ENCODE results near the gene MAP7. TPM values are rescaled to one million over a fixed set of nuclear protein-coding genes. Genes with fewer than 3 reads are reported as not detected.
"Not testable (repeated sequence)": the region's sequence is repeated elsewhere in the genome, so short reads cannot be mapped to it uniquely, and the experiment has no call there.

MAP7 gene
- total RNA-seq, 1 experiment from 2014 or later = 1.0 TPM

DNA sequence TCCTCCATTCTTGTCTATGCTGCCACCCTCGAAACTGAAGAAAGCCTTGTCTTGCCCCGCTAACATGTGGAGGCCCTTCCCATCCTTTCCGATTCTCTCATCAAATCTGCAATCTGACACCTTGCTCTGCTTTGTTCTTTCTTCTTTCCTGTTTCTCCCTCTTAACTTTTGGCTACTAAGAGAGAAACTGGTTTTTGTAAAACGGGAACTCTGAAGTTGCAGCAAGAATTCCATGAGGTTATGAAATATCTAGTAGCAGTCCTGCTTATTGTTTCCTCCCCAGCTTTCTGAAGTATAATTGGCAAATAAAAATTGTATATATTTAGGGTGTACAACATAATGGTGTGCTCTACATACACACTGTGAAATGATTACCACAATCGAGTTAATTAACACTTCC lies 80.2 kb downstream of the MAP7 start:
- DNase-seq (ENCODE audit: low spot score) = no peak

DNA sequence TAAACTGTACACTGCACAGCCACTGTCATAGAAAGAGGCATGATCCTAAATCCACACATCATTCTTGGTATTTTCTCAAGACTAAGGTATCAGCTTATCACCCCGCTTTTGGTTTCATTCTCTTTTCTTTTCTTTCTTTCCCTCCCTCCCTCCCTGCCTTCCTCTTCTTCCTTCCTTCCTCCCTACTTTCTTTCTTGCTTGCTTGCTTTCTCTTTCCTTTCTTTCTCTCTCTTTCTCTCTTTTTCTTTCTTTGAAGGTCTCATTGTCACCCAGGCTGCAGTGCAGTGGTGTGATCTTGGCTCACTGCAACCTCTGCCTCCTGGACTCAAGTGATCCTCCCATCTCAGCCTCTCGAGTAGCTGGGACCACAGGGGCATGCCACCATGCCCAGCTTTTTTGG lies 81.1 kb downstream of the MAP7 start:
- no peak for DNase-seq (ENCODE audit: low spot score)

DNA sequence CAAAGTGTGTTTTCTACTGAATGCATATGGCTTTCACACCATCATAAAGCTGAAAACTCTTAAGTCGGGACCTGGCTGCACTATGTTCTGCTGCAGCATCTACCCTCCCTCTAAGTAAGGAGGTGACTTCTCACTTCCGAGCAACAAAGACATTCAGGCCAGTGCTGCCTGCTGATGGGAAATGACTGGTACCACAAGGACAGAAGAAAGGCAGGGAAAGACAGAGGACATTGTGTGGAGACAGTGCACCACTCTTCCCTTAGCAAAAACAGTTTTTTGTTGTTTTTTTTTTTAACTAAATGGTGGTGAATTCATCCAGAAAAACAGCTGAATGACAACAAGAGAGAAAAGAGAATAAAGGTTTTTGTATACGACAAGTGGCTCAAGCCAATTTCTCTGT lies 81.5 kb downstream of the MAP7 start:
- DNase-seq (ENCODE audit: low spot score) = no peak

DNA sequence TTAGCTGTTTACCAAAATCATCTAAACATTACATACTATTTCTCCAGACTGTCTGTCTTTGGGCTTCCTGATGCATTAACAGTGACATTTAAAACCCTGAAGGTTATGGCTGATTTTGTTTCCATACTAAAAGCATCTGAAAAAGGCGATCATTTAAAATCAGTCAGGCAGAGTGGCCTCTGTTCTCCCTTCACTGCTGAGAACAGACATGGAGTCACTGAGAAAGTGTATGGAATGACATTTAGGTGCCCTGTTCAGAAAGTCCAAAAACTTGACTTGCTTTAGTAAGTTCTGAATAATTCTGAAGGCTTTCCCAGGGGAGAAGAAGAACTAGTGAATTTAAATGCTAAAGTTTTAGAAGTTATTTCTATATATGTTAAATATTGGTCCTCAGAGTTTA lies 83.0 kb downstream of the MAP7 start:
- no peak for DNase-seq (ENCODE audit: low spot score)

DNA sequence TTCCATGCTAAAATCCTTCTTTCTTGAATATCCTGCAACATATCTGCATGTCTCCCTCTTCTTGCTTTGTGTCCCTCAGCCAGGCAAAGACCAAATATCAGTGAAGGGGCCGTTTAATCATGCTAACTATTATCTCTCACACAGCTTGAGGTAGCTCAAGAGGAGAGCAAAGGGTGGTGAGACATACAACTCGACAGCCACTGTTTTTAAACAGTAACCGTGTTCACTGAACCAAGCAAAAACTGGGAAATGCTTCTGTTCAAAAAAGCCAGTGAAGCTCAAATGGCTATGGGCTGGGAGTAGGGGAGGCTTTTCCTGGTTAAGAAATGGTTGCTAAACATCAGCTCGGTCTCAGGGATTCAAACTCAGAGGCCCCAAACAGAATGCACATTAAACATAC lies 83.4 kb downstream of the MAP7 start:
- no peak for DNase-seq (ENCODE audit: low spot score)

DNA sequence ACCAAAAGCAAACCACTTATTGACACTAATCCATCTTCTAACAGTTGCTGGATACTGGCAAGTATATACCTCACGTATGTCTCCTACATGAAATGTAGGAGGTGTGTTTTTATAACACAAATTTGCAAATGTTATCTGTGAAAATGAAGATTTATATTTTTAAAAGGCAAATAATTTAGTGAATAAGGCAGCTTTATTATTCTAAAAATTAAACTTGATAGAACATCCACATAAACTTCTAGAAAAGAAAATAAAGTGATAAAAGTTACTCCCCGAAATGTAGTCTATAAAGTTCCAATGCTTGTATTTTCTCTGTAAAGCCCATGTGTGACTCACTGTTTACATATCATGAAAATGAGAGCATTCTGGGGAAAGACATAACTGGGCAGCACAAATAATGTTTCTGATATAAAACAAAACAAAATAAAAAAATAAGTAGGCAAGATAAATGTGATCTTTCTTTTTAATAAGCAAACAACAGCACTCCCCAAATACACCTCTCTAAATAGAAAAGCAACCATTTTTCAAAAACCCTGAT lies 84.4 kb downstream of the MAP7 start:
- no peak for DNase-seq (ENCODE audit: low spot score)

DNA sequence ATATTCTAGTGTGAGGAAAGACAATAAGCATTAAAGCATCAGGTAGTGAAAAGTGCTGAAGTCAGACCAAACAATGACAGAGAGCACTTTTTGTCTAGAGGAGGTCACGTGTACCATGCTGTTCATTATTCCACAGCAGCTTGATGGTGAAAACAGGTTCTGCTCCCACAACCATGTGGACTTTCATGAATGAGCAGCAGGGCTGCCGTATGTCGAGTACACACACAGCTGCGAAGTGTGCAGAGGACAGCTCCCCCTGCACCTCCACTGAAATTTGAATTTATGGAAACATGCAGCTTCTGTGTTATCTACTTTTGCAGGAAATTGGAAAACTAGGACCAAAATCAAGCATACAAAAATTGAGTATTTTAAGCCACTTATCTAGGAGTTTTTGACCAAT lies 85.3 kb downstream of the MAP7 start:
- DNase-seq (ENCODE audit: low spot score) = no peak

DNA sequence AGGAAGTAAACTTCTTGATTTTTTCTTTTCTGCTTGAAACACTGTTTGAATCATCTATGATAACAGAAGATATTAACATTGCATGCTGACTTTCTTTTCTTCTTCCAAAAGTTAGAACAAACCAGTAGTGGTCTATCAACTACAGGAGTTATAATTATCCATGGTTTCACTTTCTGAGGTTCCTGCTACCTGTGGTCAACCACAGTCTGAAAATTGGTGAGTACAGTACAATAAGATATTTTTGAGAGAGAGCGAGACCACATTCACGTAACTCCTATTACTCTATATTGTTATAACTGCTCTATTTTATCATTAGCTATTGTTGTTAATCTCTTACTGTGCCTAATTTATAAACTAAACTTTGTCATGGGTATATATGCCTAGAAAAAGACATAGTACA lies 86.1 kb downstream of the MAP7 start:
- no peak for DNase-seq (ENCODE audit: low spot score)

DNA sequence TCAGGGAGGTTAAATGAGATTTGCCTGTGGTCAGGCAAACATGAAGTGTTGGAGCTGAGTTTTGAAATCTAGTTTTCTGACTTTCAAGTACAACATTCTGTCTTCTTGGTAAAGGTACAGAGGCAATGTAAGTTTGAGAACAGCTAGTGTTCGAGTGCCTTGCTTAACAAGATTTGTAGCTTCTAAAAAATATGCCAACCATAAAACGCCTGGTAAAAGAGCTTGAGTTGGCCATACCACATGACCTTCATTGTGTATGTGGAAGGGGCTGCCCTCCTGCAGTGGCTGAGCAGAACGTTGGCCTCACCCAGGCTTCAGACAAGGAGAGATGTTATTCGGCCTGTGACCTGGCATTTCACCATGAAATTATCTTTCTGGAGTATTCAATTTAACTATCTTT lies 86.5 kb downstream of the MAP7 start:
- no peak for DNase-seq (ENCODE audit: low spot score)

DNA sequence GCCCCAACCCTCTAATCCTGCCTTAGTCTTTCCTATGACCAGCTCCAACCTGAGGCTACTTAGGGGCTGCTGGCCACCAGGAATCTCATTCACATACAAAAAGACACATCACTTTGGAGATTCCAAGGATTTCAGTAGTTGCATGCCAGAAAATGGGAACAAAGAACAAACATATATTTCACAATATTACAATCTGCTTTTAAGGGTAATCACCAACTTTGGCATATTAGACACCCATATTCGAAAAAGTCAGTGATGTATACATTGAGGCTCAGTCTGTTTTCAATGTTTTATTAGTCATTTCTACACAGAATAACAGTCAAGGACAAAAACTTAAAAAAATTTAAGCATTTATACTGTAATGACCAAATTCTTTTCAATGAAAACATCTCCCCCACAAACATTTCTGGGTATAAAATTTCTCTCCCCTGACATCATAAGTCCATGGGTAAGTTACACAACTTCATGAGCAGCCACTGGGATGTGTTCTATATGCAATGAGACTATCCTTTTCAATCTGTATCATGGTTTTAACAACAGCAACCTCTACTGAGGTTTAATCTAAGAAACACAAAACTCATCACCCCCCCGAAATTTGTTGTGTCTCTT lies 103.5 kb downstream of the MAP7 start:
- no peak for DNase-seq (ENCODE audit: low spot score)

DNA sequence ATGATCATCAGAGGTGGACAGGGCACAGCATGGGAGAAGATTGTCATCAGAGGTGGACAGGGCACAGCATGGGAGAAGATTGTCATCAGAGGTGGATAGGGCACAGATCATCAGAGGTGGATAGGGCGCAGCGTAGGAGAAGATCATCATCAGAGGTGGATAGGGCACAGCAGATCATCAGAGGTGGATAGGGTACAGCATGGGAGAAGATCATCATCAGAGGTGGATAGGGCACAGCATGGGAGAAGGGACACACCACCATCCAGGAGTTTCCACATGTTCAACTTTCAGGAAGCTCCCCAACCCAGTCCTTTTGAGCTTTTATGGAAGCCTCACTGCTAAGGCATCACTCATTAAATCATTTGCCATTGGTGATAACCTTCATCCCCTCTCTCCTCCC lies 104.1 kb downstream of the MAP7 start:
- no peak for DNase-seq (ENCODE audit: low spot score)

DNA sequence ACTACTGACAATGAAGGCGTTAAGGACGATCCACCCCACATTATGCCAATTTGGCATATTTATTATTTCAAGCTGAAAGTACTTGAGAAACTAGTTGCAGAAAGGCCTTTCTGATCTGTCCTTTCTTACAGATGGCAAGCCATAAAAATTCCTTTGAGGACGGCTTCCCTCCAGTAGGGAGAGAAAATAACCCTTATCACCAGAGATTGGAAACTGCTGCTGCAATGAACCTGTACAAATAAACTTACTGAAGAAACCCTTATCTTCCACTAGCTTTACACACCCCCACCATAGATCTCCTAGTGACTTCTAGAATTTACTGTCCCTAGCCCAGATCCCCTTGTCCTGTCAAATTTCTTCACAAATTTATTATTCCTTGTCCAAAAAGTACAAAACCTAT lies 105.2 kb downstream of the MAP7 start:
- DNase-seq (ENCODE audit: low spot score) = no peak

DNA sequence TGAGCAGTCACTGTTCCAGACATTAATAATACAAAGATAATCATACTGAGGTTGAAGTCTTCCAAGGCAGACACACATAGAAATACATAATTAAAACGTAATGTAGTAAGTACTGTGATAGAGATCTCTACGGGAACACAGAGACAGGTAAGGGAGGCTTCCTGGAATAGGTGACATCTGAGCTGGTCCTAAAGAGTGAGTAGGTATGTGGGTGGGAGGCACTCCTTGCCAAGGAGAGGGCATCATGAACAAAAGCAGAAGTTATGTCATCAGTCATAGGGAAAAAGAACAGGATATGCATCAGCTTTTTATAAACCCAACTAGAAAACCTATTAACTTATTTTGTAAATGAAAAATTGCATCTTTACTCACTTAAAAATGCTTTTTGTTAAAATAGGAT lies 110.0 kb downstream of the MAP7 start:
- DNase-seq (ENCODE audit: low spot score) = no peak

DNA sequence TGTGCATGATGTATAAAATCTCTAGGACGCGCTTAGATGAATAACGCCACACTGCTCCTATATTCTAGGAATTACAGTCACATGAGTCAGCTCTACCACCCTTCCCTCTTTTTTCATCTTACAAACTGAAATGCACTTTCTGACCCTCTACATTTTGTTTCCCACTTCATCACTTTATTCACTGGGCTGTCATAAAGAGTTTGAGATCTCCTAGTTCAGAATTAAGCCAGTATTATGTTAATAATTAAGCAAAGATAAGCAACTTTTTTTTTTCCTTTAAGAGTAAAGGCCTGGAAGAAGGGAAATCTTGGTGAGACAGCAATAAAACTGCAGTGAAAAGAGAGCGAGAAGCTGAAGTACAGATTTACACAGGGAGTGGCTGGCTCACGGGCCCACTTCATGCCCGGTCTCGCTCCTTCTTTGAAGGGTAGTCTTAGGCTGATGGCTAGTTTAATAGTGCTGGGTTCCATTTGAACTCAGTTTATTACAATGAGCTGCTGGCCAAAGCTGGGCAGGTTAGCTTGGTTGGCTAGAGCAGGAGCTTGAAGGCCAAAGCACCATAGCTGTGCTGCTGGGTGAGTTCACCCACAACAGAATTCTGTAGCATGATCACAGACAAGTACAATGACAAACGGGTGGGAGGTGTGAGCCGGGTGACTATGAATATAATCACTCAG lies 110.6 kb downstream of the MAP7 start:
- no peak for DNase-seq (ENCODE audit: low spot score)

DNA sequence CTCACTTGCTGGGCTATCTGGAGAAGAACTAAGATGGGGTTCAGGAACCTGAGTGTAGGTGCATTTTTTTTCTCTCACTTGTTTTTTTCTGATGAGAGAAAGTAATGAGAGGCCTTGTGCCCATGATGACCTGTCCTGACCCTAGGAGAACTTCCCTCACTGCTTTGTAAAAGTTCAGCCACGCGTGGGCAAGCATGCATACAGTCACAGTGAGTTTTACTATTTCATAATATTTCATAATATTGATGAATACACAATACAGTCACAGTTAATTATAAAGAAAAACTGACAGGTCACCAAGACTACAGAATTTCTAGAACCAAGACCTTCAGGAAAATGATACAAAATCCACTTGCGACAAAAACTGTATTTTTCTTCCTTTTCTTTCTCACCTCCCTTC lies 111.8 kb downstream of the MAP7 start:
- no peak for DNase-seq (ENCODE audit: low spot score)

DNA sequence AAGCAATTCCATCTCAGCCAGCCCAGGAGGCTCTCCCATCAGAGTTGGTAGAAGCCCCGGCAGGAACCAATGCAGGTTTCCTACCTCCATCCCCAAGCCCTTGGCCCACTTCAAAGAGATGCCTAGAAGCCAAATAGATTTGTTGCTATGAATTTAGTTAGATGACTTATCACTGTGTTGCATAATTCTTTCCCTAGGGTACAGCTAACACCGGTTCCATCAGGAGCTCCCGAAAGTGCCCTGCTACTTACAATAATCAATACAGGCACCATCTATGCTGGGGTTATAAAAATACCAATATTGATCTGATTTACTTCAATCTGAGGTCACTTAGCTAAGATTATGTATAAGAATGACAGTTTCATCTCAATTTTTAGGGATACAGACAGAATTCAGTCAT lies 113.0 kb downstream of the MAP7 start:
- DNase-seq (ENCODE audit: low spot score) = no peak

DNA sequence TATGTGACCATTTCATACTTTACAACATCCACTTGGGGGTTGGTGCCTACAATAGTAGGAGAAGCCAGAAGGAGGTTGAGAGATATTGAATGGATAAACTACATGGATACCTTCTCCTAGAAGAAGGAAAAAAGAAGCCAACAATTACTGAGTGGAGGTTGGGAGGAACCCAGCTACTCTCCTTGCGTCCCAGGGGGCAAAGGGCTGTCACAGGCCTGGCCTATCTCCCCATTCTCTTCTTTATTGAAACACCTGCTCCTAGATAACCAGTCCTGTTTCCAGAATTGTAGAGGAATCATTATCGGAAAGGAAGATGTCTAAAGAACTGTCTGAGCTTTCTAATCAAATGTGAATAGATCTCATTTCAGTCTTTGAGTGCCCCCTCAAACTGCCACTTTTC lies 115.1 kb downstream of the MAP7 start:
- no peak for DNase-seq (ENCODE audit: low spot score)

DNA sequence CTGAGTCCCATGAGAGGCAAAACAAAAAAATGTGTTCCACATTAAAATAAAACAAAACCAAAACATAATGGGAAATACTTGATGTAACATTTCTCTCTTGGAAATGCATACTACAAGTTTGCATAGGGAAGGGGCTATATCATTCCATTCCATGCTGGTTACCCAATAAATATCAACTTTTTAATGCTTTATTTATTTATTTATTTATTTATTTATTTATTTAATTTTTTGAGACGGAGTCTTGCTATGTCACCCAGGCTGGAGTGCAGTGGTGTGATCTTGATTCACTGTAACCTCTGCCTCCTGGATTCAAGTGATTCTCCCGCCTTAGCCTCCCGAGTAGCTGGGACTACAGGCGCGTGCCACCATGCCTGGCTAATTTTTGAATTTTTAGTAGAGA lies 118.9 kb downstream of the MAP7 start:
- not testable (repeated sequence) for DNase-seq (ENCODE audit: low spot score)

DNA sequence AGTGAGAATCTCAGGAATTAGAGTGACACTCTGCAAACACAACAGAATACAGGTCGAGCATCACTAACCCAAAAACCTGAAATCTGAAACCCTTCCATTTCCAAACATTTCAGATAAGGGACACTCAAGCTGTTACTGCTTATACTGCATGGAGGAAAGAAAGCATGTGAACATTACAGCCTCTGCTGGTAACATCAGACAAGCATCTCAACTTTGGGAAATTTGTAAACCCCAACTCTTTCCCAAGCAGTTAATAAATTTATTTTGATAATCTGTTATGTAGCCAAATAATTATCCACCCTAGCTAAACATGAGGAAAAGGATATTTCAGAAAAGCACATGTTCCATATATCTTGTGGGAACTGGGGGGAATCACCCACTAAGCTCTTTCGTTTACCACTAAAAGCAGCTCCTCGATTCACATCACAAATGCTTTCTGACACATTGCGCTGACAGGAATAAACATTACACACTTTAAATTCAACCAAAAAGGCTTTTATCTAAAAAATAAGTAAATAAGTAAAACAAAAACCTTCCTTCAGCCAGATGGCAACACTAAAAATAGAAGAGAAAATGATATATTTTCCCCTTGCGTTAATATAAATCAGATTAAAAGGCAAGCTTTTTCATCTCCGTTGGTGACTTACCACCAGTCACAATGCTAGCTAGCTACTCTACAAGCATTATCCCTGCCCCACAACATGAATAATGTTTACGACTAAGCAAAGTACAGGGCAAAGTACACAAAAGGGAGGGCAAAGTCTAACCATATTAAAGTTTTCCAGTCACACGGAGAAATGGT lies 120.8 kb downstream of the MAP7 start:
- DNase-seq (ENCODE audit: low spot score) = no peak

DNA sequence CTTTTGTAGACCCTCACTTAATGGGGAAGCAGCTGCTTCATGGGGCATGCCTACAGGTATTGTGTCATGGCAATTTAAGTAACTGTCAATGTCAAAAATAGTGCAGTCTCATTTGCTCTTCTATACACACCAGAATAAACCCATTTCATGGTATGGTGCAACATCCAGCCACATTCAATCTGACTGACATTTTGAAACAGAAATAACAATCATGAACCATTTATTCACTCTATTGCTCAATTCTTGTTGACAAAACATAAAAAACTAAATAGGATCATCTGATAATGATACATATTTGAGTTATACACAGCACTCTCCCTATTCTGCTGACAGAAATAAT lies 122.9 kb downstream of the MAP7 start:
- DNase-seq (ENCODE audit: low spot score) = no peak

DNA sequence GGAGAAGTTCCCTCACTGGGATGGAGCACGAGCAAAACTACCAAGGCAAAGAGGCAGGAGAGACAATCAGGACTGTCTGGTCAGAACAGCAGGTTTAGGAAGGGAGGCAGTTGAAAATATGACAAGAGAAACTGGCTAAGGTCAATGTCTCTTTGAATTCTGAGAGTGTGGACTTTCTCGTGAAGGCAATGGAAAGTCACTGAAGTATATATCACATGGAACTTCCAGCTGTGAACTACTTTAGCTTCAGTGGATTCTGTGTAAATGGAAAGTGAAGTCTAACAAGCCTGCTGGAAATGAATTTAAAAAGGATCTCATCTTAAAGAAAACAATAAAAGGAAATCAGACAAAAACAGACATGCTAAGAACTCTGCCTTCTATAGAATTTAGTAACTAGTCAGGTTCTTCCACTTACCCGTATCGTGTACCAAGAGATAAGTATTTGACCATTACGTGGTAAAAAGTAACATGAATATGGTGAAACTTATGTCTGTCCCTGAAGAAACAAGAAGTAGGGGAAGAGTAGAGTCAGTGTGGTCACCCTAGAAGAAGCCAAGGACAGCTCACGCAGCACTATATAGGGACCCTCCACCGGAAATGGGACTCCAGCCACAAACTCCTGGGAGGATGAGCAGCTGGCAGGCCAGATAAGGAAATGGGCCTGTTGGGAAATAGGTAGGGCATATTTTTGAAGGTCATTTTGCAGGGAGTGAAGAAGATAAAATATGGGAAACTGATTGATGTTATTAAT lies 123.4 kb downstream of the MAP7 start:
- no peak for DNase-seq (ENCODE audit: low spot score)

DNA sequence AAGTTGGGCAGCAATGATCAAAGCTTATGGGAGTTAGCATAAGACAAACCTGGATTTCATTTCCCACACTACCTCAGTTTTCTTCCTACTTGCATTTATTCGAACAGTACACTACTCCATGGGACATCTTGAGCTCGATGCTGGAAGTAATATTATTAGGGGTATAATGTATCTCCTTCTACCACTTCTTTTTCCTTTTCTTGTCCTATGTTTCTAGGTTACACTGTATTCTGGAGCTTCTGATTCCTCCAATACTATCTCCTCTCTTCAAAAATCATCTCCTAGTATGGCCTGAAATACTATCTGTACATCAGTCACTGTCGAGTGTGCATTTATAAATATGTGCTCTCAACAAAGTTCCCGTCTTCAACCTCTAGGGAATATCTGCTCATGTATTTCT lies 124.4 kb downstream of the MAP7 start:
- no peak for DNase-seq (ENCODE audit: low spot score)
